Measurements from ENCODE around the gene EXOC6B. TPM values are rescaled to one million over a fixed set of nuclear protein-coding genes. Genes with fewer than 3 reads are reported as not detected.

Gene EXOC6B
- total and polyA plus RNA-seq, 3 donors from 2014 or later, result 27.7 to 45.2 (median 31.7) TPM

DNA sequence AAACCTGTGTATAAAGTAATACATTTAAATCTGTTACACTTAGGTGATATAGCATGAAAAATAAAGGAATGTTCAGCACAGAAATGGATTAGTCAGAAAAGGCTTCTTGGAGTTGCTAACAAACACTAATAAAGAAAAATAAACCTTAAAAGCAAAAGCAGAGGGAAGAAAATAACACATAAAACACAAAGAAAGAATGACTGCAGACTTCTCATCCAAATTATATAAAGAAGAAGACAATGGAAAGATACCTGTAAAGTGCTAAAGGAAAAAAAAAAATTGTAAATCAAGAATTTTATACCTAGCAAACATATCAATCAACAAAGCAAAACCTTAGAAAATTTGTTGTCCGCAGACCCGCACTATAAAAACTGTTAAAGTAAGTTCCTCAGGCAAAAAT, 63.6 kb downstream of the EXOC6B start:
- no peak overlapping the region for H3K27ac ChIP-seq
- no peaks in the 10 kb centered on the region for H3K36me3 ChIP-seq (ENCODE audit: low read depth, missing control alignments)
- no peak for TF ChIP-seq POLR2A (IDR thresholded peaks at IDR 0.05)
- TF ChIP-seq, protein P1, sequence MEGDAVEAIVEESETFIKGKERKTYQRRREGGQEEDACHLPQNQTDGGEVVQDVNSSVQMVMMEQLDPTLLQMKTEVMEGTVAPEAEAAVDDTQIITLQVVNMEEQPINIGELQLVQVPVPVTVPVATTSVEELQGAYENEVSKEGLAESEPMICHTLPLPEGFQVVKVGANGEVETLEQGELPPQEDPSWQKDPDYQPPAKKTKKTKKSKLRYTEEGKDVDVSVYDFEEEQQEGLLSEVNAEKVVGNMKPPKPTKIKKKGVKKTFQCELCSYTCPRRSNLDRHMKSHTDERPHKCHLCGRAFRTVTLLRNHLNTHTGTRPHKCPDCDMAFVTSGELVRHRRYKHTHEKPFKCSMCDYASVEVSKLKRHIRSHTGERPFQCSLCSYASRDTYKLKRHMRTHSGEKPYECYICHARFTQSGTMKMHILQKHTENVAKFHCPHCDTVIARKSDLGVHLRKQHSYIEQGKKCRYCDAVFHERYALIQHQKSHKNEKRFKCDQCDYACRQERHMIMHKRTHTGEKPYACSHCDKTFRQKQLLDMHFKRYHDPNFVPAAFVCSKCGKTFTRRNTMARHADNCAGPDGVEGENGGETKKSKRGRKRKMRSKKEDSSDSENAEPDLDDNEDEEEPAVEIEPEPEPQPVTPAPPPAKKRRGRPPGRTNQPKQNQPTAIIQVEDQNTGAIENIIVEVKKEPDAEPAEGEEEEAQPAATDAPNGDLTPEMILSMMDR (IDR thresholded peaks at IDR 0.05), result no peak
- H3K4me1 ChIP-seq, result no peaks in the 10 kb centered on the region
- DNase-seq, result no peak
- H3K27me3 ChIP-seq, result no peaks in the 10 kb centered on the region
- H3K4me3 ChIP-seq, result no peak overlapping the region
- intact Hi-C loops (cut with DNase I; ENCODE audit: low total_unique reads), result no loop called here
- WGBS, 2 donors, result 96 to 98% methylated on average over 2 of the region's 2 CpGs
- no peaks in the 10 kb centered on the region for H3K9me3 ChIP-seq

GRCh38 chr2:72759755-72760154, 66.1 kb downstream of the EXOC6B start:
- no peak overlapping the region for H3K27ac ChIP-seq
- no peak for DNase-seq
- no peak overlapping the region for H3K4me3 ChIP-seq
- H3K4me1 ChIP-seq, result peaks cover 15% of the 10 kb centered on the region
- no peaks in the 10 kb centered on the region for H3K36me3 ChIP-seq (ENCODE audit: low read depth, missing control alignments)
- H3K27me3 ChIP-seq, result no peaks in the 10 kb centered on the region
- H3K9me3 ChIP-seq, result no peaks in the 10 kb centered on the region
- WGBS, 2 donors, result 63 to 89% methylated on average over 1 of the region's 1 CpG
- intact Hi-C loops (cut with DNase I; ENCODE audit: low total_unique reads), result no loop called here
- TF ChIP-seq POLR2A (IDR thresholded peaks at IDR 0.05), result no peak
- TF ChIP-seq, protein P1 (IDR thresholded peaks at IDR 0.05), result no peak

- intact Hi-C loops (cut with DNase I; ENCODE audit: low total_unique reads), result no loop called here
- WGBS, 2 donors, result 52 to 56% methylated on average over 3 of the region's 3 CpGs
- no peak for TF ChIP-seq POLR2A (IDR thresholded peaks at IDR 0.05)
- TF ChIP-seq, protein P1 (IDR thresholded peaks at IDR 0.05), result no peak
- Histone ChIP-seq H3K27ac (peak overlapping the region in 1 of 2 donors; percentile 31), H3K36me3 (ENCODE audit: low read depth, missing control alignments) (no peaks in the 10 kb centered on the region), H3K4me3 (no peak overlapping the region), H3K4me1 (peaks cover 23% of the 10 kb centered on the region), H3K27me3 (no peaks in the 10 kb centered on the region), H3K9me3 (no peaks in the 10 kb centered on the region)
- DNase-seq, result peak; percentile 52
These were observed 68.6 kb downstream of the EXOC6B start for GRCh38 chr2:72757177-72757775.

DNA sequence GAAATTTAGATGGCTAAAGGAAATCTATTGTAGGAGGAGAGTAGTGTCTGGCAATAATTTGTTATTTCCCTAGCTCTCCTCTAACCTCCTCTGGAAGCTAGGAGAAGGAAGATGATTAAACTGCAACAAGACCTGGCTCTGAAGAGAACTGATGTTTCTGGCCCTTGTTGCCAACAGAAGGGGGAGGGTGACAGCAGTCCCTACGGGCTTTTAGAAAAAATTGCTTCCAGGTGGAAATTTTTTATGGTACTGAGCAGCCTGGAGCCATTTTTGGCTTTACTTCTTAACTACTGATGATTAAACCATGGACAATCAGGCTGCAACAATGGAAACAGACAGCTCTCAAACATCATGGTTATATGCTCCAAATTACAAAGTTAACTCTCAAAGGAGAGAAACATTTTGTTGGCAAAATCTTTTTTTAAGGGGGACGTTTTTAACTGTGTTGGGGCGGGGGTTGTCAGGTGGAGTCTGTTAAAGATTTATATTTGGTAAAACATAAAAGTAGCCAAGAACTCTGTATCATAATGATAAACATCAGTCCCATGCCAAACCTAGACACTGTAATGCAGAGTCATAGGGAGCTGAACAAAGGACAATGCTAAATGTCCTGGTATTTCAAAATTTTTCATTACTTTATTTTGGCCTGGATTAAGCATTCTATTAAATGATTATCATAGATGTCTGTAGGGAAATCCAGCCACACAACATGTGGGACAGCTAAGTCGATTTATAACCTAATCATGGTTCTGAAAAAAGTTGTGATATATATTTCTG, 70.0 kb downstream of the EXOC6B start:
- intact Hi-C loops (cut with DNase I; ENCODE audit: low total_unique reads), result no loop called here

More for the DNA sequence above, 70.0 kb downstream of the EXOC6B start:
- no peaks in the 10 kb centered on the region for H3K9me3 ChIP-seq
- 66 to 68% methylated on average over 4 of the region's 4 CpGs for WGBS, 2 donors
- peaks cover 26% of the 10 kb centered on the region for H3K4me1 ChIP-seq
- H3K36me3 ChIP-seq (ENCODE audit: low read depth, missing control alignments), result no peaks in the 10 kb centered on the region
- H3K27ac ChIP-seq, result peak overlapping the region; percentile 23 to 52
- H3K27me3 ChIP-seq, result no peaks in the 10 kb centered on the region
- no peak for TF ChIP-seq POLR2A (IDR thresholded peaks at IDR 0.05)
- TF ChIP-seq, protein P1 (IDR thresholded peaks at IDR 0.05), result no peak
- peak; percentile 27 for DNase-seq
- no peak overlapping the region for H3K4me3 ChIP-seq
